ENCODE measurements around the gene ZSCAN5A.
"Not testable (repeated sequence)": the region's sequence is repeated elsewhere in the genome, so short reads cannot be mapped to it uniquely, and the experiment has no call there.

The ZSCAN5A gene, protein sequence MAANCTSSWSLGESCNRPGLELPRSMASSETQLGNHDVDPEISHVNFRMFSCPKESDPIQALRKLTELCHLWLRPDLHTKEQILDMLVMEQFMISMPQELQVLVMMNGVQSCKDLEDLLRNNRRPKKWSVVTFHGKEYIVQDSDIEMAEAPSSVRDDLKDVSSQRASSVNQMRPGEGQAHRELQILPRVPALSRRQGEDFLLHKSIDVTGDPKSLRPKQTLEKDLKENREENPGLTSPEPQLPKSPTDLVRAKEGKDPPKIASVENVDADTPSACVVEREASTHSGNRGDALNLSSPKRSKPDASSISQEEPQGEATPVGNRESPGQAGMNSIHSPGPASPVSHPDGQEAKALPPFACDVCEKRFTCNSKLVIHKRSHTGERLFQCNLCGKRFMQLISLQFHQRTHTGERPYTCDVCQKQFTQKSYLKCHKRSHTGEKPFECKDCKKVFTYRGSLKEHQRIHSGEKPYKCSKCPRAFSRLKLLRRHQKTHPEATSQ

DNA sequence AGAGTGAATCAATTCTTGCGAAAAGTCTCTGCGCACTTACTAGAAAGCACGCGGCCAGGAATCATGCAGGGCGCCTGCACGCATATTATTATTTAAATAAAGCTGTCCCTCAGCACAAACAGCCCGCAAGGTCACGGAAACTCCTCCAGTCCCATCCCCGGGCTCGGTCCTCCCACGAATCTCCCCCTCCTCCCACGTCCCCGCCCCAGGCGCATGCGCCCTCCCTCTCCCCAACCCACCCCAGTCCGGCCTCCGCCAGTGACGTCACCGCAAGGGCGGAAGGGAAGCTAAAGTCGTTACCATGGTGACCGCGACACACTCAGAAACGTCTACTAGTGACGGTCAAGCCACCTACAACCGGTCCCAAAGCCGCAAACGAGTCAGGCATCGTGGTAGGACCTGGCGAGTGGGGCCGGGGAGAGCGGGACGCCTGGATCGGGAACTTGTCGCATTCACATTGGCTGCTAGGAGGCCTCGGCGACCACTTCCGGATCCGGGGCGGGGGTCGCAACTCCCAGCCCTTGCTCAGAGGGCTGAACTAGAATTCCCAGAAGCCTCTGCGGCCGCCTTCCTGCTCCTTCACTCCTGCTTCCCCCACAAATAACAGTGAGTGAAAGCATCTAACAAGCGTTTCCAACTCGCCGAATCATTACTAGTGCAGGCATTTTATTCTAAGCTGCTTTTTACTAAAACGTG, at the start of gene ZSCAN5A:
ZSCAN5A (minus strand) TSS at position 459 of the 696 bp plus-strand sequence. CDS start 89,793 bp downstream, outside the sequence.
- DNase-seq = peak; percentile 97 to 100 (median 98)

DNA sequence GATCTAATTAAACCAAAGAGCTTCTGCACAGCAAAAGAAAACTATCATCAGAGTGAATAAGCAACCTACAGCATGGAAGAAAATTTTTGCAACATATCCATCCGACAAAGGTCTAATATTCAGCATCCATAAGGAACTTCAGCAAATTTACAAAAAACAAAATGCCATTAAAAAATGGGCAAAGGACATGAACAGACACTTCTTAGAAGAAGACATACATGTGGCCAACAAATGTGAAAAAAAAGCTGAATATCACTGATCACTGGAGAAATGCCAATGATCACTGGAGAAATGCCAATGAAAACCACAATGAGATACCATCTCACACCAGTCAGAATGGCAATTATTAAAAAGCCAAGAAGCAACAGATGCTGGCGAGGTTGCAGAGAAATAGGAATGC, 46.2 kb upstream of the ZSCAN5A start:
- DNase-seq = no peak

DNA sequence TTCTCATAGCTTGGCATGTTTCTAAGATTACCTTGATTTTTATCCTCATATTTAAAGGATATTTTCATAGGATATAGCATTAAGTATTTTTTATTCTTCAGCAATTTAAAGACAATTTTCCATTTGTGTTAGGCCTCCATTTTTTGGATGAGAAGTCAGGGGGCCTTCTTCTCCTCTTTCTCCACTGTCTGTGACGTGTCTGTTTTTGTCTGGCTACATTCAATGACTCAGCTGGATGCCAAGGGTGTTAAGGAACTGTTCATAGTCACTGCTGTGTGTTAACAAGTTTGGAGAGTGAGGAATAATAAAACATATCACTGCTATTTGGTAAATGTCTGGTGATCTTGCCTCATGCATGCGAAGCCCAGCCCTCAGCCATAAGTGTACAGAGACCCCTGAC, 42.3 kb upstream of the ZSCAN5A start:
- no peak for DNase-seq

DNA sequence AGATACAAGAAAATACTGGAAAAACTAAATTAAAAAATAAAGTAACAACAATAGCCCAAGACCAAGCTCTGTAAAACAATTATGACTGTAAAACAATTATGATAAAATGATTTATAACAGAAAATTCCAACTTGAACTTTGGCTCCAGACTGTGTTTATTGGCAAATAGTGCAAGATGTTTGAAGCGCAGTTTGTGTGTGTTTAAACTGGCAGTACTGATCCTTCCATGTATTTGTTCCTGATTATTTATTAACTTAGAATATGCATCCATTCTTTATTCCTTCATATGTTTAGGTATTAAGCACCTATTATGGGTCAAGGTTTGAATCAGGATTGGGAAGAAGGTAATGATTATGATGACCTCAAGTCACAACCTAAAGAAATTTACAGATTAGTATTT, 40.9 kb upstream of the ZSCAN5A start:
- DNase-seq = no peak

DNA sequence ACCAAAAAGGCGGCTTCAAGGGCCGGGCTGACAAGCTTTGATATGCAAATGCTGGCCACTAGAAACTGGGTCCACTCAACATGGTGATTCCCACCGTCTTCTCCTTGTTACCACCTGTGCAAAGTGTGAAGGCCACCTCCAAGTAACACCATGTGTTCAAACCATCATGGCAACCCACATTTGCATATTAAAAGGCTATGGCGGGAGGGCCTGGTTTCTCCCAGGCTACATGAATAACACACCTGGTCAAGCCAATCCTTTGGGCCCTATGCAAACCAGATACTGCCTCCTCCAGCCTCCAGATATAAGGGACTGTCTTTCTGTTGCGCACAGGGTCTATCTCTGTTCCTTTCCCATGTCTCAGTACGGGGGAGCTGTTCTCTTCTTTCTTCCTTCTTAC, 36.6 kb upstream of the ZSCAN5A start:
- no peak for DNase-seq

DNA sequence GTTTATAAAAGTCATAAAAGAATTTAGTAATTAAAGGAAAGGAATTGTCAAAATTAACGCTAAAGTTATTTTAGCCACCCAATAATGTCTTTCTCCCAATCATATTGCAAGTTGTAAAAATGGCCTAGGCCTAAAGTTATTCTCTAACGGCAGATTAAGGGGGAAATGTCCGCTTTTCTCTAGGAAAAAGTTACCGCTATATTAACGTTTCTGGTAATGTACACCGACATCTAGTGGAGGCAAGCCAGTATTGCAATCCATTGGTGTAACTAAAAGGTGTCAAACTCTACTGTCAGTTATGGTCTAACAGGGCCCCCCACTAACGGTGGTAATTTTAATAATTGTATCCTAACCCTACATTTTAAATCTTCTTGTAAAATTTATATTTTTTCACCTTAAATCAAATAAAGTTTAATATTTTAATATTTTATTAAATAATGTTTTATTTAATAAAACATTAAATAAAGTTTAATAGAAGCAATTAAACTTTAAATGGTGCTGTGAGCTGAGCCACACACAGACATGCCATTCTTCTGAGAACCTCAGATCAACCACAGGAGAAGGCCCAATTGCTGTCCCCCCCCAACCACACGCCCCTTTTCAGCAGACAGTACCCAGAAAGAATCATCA, 35.9 kb upstream of the ZSCAN5A start:
- DNase-seq = peak in 2 of 4 experiments; percentile 2 to 10

DNA sequence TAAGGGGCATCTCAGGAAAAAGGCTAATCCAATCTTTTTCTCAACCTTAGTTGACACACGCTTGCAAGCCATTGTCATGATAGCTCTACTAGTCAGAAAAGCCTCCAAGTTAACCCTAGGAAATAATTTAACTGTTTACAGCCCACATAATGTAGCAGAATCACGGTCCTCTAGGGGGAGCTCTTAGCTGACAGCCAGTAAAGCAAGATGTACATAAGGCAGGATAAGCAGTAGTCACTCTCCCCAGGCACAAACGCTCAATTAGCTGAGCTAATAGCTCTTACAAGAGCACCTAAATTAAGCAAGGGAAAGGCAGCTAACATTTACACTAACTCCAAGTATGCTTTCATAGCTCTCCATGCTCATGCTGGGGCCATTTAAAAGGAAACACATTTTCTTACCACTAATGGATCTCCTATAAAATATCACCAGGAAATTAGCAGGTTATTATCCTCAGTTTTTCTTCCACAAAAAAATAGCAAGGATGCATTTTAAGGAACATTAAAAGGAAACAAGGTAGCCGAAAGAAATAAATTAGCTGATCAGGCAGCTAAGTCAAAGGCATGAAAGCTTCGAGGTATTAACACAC, 33.7 kb upstream of the ZSCAN5A start:
- DNase-seq = no peak

DNA sequence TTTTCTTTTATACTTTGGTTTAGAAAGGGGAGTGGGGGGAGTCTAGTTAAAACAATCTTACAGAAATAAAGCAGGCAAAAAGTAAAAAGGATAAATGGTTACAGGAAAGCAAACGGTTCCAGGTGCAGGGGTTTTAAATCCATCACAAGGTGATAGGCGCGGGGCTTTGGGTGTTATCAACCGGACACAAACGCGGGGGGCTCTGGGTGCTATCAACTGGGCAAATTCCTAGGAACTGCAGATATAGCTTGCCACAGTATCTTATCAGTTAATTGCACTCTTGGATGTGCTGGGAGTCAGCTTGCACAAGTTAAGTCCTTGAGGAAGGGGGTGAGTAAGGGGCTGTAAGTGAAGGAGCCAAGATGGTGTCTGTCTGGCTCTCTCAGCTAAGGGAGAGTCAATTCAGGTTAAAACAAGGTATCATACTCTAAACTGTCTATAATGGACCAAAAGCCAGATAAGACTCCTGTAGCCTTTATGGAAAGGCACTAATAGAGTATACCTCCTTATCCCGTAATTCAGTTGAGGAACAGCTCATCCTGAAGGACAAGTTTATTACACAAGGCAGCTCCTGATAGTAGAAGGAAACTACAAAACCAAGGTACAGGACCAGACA, 32.6 kb upstream of the ZSCAN5A start:
- DNase-seq = no peak

DNA sequence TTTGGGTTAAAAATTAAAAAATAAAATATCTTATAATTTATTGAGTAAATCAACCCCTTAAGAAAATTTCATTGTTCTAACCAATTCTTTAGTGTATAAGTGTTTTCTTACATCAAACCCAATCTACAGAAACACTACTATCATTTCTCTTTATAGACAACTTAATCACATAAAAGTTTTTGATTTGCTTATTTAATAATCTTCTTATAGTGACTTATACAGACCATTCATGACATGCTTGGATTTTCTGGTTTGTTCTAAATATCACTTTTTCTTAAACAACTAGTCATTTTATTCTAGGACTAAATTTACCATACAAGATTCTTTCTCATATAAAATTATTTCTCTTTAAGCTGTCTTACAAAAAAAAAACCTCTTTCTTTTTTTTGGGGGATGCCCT, 27.3 kb upstream of the ZSCAN5A start:
- DNase-seq = no peak

DNA sequence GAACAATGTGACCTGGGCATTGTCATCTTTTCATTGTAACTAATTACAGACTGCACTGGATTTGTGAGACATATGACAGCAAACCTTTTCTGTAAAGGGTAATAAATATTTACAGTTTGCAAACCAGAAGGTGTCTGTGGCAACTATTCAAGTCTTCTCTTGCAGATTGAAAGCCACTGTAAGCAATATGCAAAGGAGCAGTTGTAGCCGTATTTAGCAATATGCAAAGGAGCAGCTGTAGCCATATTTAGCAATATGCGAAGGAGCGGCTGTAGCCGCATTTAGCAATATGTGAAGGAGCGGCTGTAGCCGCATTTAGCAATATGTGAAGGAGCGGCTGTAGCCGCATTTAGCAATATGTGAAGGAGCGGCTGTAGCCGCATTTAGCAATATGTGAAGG, 24.4 kb upstream of the ZSCAN5A start:
- not testable (repeated sequence) for DNase-seq

DNA sequence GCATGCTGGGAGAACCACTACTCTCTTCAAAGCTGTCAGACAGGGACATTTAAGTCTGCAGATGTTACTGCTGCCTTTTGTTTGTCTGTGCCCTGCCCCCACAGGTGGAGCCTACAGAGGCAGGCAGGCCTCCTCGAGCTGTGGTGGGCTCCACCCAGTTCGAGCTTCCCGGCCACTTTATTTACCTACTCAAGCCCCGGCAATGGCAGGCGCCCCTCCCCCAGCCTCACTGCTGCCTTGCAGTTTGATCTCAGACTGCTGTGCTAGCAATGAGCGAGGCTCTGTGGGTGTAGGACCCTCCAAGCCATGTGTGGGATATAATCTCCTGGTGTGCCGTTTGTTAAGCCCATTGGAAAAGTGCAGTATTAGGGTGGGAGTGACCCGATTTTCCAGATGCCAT, 22.4 kb upstream of the ZSCAN5A start:
- not testable (repeated sequence) for DNase-seq

DNA sequence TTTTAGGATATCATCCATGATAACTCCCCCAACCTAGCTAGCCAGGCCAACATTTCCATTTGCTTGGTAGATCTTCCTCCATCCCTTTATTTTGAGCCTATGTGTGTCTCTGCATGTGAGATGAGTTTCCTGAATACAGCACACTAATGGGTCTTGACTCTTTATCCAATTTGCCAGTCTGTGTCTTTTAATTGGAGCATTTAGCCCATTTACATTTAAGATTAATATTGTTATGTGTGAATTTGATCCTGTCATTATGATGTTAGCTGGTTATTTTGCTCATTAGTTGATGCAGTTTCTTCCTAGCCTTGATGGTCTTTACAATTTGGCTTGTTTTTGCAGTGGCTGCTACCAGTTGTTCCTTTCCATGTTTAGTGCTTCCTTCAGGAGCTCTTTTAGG, 20.7 kb upstream of the ZSCAN5A start:
- not testable (repeated sequence) for DNase-seq

DNA sequence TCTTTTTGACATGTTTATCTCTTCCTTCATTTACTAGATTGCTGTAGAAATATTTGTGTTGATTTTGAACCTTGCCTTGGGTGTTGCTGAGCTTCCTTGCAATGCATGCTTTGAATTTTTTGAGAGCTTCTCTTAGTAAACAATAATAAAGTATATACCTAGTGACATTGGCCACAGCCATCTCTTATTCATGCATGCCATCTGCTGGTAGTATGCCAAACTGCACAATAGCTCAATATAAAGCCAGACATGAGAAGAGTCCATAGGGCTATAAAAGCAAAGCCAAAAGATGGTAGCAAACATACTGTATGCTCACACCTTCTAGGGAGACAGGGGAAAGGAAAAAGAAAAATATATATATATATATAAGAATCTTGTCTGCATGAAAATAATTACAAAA, 18.9 kb upstream of the ZSCAN5A start:
- peak in 1 of 4 experiments; percentile 3 for DNase-seq

DNA sequence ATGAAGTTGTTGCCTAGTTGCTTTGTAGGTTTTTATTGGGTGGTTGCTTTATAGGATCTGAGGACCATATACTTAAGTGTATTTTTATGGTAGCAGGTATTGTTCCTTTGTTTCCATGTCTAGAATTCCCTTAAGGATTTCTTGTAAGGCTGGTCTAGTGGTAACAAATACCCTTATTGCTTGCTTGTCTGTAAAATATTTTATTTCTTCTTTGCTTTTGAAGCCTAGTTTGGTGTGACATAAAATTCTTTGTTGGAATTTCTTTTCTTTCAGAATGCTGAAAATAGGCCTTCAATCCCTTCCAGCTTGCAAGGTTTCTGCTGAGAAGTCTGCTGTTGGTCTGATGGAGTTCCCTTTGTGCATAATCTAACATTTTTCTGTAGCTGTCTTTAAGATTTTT, 18.1 kb upstream of the ZSCAN5A start:
- no peak for DNase-seq

DNA sequence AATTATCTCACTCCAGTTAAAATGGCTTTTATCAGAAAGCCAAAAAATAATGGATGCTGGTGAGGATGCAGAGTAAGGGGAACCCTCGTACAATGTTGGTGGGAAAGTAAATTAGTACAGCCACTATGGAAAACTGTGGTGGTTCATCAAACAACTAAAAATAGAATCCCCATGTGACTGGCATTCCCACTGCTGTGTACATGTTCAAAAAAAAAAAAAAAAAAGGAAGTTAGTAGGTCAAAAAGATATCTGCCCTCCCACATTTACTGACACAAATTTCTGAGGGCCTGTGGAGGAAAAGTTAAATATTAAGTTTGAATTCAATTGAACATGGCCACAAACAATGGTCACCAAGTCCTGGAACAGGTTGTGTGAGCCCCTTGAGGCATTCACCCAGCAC, 9.8 kb upstream of the ZSCAN5A start:
- no peak for DNase-seq

DNA sequence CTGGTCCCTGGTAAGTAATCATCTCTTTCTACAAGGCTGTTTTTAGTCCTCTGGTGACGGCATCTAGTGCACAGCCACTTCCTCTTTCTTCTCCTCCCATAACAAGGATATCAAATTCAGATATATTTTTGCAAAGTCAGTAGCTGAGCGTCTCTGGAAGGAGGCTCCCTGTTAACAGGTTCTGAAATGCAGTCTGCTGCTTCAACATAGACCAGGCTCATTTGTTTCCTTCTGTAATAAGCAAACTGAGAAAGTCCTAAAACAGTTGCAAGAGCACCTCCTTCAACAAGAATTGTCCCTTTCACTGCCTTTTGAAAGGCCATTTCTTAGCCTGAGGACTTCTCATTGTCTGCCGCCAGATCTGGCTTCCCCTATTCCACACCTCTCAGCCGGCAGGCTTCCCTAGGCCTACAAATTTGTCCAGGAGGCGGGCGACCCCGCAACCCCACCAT, 7.4 kb upstream of the ZSCAN5A start:
- no peak for DNase-seq

DNA sequence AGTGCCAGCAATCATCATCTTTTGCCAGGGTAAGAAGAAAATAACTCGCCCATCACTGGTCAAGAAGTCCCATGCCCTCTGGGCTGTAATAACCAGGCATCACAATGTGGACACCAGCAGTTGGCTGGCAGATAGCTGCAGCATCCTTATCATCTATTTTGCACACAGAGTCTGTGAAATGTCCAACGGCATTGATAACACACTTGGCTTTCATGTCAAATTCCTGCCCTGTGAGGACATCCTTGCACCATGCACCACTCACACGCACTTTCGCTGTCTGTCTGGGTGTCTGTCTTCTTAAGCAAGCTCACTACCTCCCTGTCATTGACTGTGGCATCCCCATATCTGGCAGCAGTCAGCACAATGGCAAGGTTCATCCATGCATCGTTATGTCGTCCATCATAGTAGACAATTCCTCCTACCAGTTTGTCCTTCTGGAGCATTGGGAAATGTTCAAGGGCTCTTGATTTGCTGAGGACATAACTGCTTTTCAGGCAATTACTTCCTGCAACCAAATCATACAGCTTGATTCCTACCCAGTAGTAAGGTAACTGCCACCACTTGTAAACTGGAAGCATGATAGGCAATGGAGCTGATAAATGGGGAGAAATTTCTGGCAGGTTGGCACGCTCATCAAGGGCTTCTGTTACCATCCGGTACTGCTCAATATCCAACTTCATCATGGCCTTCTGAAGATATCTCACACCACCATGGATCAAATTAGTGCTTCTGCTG, 6.8 kb upstream of the ZSCAN5A start:
- no peak for DNase-seq

DNA sequence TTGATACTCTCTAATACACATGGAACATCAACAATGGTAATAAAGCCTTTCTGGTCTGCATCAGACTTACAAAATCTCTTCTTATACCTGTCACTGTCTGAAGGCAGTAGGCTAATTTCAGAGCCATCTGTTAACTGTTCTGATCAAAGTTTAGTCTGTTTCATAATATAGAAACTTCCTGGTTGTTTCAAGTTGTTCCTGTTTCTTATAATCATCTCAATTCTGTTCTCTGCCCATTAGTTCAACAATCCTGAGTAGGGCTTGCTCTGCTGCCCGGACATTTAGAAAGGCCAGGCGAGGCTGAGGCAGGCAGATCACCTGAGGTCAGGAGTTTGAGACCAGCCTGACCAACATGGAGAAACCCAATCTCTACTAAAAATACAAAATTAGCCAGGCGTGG, 5.4 kb upstream of the ZSCAN5A start:
- DNase-seq = no peak

DNA sequence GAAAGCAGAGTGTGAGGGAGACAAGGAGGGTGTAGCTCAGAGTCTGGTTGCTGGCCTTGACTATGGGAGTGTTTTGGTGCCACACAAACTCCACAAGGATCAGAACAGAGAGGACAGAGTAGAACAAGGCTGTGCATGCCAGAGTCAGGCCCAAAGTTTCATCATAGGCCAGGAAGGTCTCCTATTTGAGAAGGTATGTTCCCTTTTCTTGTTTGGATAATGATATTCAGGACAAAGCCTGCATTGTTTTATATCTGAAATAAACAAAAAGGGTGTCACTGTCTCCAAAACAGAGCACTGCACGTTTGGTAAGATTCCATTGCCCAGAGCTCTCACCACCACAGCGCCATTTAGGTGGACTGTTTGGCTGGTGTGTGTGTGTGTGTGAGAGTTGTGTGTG, 3.1 kb upstream of the ZSCAN5A start:
- no peak for DNase-seq

DNA sequence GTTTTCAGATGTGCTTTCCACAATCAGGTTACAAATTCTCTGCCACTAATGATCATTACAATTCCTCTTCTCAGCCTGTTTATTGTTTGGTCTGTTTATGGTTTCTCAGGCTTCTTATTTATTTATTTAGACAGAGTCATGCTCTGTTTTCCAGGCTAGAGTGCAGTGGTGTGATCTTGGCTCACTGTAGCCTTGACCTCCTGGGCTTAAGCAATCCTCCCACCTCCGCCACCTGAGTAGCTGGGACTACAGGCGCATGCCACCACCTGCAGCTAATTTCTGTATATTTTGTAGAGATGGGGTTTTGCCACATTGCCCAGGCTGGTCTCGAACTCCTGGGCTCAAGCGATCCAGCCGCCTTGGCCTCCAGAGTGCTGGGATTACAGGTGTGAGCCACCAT, 2.1 kb upstream of the ZSCAN5A start:
- DNase-seq = no peak

DNA sequence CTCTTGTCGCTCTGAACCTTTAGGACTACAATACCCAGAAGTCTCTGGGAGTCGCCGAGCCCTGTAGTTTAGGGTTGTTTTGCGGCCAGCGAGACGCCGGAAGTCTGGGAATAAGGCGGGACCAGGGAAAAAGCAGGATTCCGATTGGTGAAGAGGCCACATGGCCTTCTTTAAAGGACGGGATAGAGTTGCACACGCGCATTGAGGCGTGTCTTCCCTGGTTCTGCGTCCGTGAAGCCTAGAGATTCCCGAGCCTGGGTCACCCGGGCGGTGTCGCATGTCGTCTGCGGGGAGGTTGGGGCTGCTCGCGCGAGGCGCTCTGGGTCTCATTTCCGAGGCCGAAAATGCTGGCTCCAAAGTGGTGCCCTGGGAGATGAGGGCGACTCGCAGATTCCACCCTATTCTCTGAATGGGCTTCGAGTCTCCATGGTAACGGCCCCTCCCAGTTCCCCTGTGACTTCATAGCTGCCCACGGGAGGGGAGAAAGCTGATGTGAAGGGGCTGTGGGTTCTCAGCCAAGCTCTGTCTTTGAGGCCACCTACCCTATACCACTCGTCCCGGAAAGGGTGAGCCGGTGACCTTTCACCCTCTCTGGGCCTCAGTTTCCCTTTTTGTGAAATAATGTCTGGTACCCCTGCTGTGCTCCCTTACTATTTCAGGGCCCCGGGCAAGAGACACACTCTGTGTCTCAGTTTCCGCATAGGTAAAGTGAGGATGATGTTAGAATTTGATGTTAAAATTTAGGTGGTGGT, 614 bp upstream of the ZSCAN5A start:
- DNase-seq = peak; percentile 61 to 81 (median 76)

Measured in activated naive CD4-positive, alpha-beta T cell (primary cell).